Cardiac fibroblast (primary cell): ENCODE measurements around the gene IL6R.

Experiments used
- DNase-seq, 2 donors: peaks; one replicate each; pipeline versions ENCODE4 v3.0.0 to v3.0.0-alpha.2; 2010; ENCODE audit warnings: low read depth in 2 of 2
- H3K4me3 ChIP-seq, 2 donors: replicated peaks in 1 of 2; 1 replicate in 1 of 2; 2 replicates in 1 of 2; pipeline ENCODE4 v1.5.1; 2011; ENCODE audit warnings: low read depth in 2 of 2, low read length in 2 of 2, mild to moderate bottlenecking in 2 of 2, moderate library complexity in 1 of 2
- CTCF ChIP-seq: IDR thresholded peaks from one replicate; pipeline ENCODE4 v1.5.1; 2011; ENCODE audit warnings: low read depth, mild to moderate bottlenecking, low read length, inconsistent platforms

IL6R gene

GRCh38 chr1:154503898-154504297 is 98.8 kb downstream of the IL6R start:
- DNase-seq = no peak
- no peak overlapping the region for H3K4me3 ChIP-seq
- TF ChIP-seq CTCF = no peak

- TF ChIP-seq CTCF = no peak
- no peak for DNase-seq
- H3K4me3 ChIP-seq = no peak overlapping the region
Observed at GRCh38 chr1:154512760-154513159, 107.6 kb downstream of the IL6R start.

- H3K4me3 ChIP-seq = no peak overlapping the region
- DNase-seq = no peak
- TF ChIP-seq CTCF = no peak
Observed at GRCh38 chr1:154514066-154514553, 109.0 kb downstream of the IL6R start.

- TF ChIP-seq CTCF = no peak
- H3K4me3 ChIP-seq = no peak overlapping the region
- DNase-seq = no peak
Observed at GRCh38 chr1:154517661-154518060, 112.5 kb downstream of the IL6R start.
